B cell (primary cell): ENCODE results near the gene OSM.

Source experiments
- EZH2 ChIP-seq: IDR thresholded peaks from 2 replicates; pipeline ENCODE4 v1.6.1; 2012; ENCODE audit warnings: borderline replicate concordance, low read depth, mild to moderate bottlenecking, moderate library complexity, low read length; ENCODE audit not compliant: insufficient read depth, poor library complexity, severe bottlenecking
- TF ChIP-seq, protein P1 (sequence below): fragments of 200-600 bp; IDR thresholded peaks from one replicate; pipeline ENCODE4 v1.8.0; 2022; ENCODE audit warnings: antibody characterized with exemption, mild to moderate bottlenecking

DNA sequence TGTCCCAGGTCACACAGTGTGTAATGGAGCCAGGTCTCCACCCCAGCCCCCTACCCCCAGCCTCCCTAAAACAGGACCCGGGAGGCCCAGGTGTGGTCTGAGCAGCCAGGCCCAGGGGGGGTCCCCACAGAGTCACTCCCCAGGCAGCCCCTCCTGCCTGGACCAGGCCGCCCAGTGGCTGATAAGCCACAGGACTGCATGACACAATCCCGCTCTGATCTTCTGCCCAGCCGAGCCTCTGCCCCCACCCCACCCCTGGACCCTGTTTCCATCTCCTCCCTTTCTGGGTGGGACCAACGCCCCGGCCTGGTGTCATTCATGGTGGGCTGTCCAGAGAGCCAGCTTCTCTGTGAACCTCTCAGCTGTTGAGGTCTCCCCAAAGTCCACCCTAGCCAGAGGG is 12.3 kb downstream of the OSM start:
- TF ChIP-seq, protein P1, sequence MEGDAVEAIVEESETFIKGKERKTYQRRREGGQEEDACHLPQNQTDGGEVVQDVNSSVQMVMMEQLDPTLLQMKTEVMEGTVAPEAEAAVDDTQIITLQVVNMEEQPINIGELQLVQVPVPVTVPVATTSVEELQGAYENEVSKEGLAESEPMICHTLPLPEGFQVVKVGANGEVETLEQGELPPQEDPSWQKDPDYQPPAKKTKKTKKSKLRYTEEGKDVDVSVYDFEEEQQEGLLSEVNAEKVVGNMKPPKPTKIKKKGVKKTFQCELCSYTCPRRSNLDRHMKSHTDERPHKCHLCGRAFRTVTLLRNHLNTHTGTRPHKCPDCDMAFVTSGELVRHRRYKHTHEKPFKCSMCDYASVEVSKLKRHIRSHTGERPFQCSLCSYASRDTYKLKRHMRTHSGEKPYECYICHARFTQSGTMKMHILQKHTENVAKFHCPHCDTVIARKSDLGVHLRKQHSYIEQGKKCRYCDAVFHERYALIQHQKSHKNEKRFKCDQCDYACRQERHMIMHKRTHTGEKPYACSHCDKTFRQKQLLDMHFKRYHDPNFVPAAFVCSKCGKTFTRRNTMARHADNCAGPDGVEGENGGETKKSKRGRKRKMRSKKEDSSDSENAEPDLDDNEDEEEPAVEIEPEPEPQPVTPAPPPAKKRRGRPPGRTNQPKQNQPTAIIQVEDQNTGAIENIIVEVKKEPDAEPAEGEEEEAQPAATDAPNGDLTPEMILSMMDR: no peak
- TF ChIP-seq EZH2: no peak
